ENCODE measurements around the gene FN1.

- TF ChIP-seq POLR2A (IDR thresholded peaks at IDR 0.05) (no peak), CTCF (IDR thresholded peaks at IDR 0.05) (no peak)
These were observed 15.3 kb upstream of the FN1 start for GRCh38 chr2:215451012-215451756.

Data from prostate gland (tissue), 2 donors.